HG03520 (cell line): Measurements from ENCODE around the gene AHNAK.

Experiments used
- ATAC-seq: cut with Tn5 transposase; IDR thresholded peaks from one replicate; pipeline ENCODE4 v1.9.1; 2021; ENCODE audit warnings: mild to moderate bottlenecking, moderate library complexity; ENCODE audit not compliant: unreplicated experiment

AHNAK gene

GRCh38 chr11:62437616-62438015 is 109.0 kb downstream of the AHNAK start:
- ATAC-seq: no peak

- ATAC-seq: no peak
Measured at GRCh38 chr11:62435846-62436660, 110.6 kb downstream of the AHNAK start.

- no peak for ATAC-seq
Measured at GRCh38 chr11:62433904-62434276, 112.7 kb downstream of the AHNAK start.

DNA sequence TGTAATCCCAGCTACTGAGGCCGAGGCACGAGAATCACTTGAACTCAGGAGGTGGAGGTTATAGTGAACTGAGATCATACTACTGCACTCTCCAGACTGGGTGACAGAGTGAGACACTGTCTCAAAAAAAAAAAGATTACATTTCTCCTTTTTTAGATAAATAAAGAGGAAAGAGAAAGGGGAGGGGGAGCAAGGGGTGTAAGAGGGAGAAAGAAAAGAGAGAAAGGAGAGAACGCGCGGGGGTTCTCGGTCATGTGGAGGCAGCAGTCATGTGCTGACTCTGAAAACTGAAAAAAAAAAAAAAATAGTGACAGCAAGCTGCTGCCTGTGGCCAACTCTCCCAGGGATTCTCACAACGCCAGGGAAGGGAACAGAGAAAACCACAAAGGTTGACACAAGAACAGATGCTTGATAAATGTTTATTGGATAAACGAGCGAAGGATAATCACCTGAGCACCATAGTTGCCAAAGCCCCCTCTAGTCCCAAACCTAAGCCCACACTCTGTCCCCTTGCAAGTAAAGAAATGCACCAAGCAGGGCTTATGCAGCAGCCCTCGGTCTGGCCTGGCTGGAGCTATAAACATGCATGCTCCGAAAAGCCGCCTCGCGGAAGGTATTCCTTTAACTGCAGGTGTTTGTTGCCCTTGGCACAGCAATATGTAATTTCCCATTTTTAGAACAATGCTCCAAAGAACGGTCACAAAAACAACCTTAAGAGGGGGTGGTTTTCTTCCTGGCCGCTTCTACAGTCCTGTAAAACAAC is 113.3 kb downstream of the AHNAK start:
- no peak for ATAC-seq

- ATAC-seq: no peak
Measured at GRCh38 chr11:62432695-62433094, 113.9 kb downstream of the AHNAK start.

DNA sequence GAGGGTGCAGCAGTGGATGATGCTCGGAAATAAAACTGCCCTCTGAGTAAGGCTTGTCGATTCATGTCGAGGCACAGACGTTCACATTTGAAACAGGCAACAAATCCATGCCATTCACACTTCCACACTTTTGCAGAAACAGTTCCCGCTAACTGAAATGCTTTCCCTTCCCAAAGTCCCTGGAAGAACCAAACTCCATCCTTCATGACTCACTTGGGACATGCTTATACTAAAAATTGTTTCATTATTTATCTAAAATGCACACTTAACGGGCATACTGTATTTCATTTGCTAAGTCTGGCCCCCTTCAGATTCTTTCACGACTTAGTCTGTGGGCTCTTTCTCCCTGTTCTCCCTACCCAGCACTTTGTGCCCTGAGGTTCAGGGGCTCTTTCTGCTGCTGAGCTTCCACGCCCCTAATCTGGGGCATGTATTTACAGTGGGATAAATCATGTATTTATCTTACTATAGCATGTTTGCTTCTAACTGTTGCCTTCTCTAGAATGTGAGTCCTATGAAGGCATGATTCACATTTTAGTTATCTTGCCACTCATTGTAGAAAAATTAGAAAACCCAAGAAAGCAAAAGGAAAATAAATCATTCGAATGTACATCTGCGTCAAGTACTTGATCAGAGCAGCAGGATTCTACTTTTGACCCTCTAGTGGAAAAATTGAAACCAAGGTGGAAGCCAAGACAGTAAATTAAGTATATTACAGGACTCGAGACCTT is 115.3 kb downstream of the AHNAK start:
- ATAC-seq: no peak

DNA sequence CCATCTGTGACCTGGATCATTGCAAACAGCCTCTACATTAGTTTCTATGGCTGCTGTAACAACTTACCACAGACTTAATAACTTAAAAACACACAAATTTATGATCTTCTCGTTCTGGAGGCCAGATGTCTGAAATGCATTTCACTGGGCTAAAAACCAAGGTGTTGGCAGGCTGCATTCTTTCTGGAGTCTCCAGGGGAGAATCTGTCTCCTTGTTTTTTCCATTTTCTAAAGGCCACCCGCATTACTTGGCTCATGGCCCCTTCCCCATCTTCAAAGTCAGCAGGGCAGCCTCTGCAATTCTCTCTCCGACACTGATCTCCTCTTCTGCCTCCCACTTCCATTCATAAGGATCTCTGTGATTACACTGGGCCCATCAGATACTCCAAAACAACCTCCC is 116.2 kb downstream of the AHNAK start:
- ATAC-seq: no peak

DNA sequence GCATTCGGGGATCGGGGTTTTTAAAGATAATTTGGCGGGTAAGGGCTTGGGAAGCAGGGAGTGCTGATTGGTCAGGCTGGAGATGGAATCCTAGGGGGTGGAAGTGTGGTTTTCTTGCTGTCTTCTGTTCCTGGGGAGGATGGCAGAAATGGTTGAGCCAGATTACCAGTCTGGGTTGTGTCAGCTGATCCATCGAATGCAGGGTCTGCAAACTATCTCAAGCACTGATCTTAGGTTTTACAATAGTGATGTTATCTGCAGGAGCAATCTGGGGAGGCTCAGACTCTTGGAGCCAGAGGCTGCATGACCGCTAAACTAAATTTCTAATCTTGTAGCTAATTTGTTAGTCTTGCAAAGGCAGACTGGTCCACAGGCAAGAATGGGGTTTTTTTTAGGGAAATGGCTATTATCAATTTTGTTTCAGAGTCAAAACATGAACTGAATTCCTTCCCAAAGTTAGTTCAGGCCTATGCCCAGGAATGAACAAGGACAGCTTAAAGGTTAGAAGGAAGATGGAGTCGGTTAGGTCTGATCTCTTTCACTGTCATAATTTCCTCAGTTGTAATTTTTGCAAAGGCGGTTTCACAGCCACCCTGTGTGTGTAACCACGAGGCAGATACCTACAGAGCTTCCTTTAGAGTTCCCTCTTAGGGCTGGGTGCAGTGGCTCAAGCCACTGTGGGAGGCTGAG is 117.6 kb downstream of the AHNAK start:
- no peak for ATAC-seq

DNA sequence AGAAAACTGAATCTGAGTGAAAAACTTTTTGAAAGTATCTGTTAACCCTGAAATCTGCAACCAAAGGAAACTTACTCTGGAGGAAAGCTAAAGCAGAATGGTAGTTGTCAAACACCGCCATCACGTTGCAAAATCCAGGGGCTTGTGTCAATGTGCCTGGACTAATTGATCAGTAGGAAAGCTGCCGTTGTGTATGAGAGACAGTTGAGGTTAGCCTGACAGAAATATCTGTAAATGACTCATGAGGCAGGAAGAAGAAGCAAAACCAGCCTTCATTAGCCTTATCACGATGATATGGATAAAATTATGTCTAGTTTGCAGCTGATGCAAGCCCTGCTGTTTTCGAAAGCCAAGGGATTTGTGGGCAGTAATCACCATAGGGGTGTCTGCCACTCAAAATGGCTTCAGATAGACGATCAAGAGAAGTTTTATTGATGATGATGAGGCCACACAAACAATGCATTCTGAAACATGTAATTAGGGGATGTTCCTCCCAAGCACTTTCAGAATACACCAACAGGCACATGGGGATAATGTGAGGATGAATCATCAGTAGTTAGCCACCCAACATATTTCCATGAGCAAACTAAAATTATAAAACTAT is 118.9 kb downstream of the AHNAK start:
- no peak for ATAC-seq

DNA sequence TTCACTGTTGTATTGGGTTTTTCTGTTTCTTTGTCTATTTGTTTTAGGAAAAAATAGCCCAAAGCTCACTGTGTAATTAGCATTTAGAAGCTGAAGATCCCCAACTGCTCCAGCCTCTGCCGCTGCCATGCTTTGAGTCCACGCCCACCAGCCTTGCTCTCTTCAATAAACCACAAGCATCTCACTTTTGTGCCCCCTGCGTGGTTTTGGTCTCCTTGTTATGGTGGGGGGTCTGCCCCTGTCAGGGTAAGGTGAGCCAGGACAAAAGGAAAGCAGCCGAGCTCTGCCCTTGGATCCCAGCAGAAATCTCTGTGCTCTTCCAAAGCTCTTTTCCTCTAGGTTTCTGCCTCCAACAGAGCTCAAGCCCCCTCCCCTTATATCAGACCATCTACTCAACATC is 123.6 kb downstream of the AHNAK start:
- ATAC-seq: no peak

GRCh38 chr11:62421996-62422395 is 124.6 kb downstream of the AHNAK start:
- no peak for ATAC-seq

DNA sequence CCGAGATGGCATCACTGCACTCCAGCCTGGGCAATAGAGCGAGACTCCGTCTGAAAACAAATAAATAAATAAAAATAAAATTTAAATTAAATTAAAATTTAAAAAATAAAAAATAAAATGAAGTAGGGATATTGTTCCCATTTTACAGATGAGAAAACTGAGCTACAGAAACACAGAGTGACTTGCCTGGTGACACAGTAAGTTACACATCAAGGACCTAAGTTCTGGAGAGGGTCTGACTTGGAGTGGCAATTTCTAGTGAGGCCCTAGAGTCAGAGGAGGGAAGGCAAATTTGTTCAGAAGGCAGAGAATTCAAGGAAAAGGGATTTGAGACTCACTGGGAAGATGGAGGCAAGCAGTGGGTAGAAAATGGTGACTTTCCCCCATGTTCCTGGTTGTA is 125.7 kb downstream of the AHNAK start:
- ATAC-seq: no peak

DNA sequence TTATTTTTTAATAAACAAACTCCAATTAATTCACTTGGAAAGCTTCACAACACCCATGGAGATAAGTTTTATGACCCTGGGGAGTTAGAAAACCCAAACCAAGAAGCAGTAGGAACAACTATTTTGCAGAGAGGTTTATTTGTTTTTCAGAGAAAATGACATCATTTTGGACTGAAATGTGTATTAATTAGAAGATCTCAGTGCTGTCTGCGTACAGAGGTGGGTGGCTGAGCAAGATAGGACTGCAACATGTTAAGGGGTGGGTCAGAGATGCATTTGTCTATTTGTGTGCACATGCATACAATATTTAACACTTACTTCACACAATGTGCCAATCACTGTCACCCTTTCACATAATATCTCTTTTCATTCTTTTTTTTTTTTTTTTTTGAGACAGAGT is 126.7 kb downstream of the AHNAK start:
- ATAC-seq: no peak

GRCh38 chr11:62419314-62419929 is 127.2 kb downstream of the AHNAK start:
- no peak for ATAC-seq

- no peak for ATAC-seq
Measured at GRCh38 chr11:62418733-62419132, 127.9 kb downstream of the AHNAK start, which contains the start of gene SCGB1A1. Gene SCGB1A1, plus strand, starts transcription at chr11:62419033. Its CDS starts 63 bp downstream, at chr11:62419096.

GRCh38 chr11:62418136-62418535 is 128.5 kb downstream of the AHNAK start:
- ATAC-seq: no peak

GRCh38 chr11:62416596-62416995 is 130.0 kb downstream of the AHNAK start:
- no peak for ATAC-seq

- ATAC-seq: no peak
Measured at GRCh38 chr11:62413060-62413696, 133.4 kb downstream of the AHNAK start.

DNA sequence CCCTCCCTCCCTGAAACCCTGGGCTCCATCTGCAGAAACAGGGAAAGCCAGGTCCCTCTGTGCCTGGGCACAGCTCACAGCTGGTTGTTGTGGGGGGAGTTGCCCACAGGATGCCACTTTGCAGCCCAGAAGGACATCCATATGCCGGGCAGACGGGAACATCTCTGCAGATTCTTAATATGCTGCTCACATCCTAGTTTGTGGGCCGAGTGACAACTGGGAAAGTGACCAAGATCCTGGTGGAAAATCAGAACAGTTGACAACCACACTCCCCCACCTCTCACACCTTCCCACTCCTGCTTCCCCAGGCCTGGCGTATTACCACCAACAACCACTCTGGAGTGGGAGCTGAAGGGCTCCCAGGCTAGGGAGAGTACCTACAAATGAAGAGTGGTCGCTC is 135.1 kb downstream of the AHNAK start:
- no peak for ATAC-seq

- no peak for ATAC-seq
Measured at GRCh38 chr11:62410972-62411371, 135.6 kb downstream of the AHNAK start.
